Stimulated activated CD4-positive, alpha-beta T cell treated with anti-CD3 and anti-CD28 coated beads, TNF-alpha, amount 100 ng/mL, for 48 hours (primary cell): Measurements from ENCODE around the gene LRR1.
"Not testable (repeated sequence)": the region's sequence is repeated elsewhere in the genome, so short reads cannot be mapped to it uniquely, and the experiment has no call there.

Experiments
- DNase-seq, 3 donors: peaks; one replicate each; pipeline ENCODE4 v3.0.0-alpha.2; 2020; ENCODE audit warnings: low read depth in 3 of 3

The LRR1 gene

DNA sequence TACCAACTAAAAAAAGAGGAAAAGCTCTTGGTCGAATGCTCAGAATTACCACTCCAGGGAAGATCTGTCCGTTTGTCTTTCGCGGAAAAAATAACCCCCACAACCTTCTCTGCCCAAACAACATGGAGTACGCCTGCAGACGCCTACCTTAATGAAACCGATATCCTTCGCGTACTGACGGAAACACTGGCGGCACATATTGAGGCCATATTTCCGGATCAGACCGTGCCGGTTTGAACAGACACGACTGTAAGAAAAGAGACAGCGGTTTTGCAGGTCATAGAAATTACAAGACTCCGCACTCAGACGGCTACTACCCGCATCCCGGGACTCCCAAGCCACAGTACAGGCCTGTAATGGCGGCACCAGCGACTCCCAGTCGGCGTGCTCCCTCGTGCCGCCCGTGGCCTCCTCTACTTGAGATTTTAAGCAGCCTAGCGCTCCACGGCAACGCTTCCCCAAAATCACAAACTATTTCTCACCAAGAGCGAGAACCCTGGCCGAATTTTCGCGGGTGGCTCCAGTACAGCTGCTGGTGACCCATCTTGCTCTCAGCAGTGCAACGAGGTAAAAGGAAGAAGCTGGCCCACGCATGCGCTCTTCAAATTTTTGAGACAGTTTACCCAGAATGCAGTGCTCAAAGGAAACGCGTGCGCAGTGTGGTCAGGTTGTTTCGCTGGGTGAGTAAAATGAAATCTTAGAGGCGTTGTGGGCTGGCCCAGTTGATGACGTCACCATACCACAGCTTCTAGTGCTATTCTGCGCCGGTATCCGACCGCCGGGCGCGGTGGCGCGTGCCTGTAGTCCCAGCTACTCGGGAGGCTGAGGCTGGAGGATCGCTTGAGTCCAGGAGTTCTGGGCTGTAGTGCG, 12.7 kb upstream of the LRR1 start, which contains the start of gene RPS29:
Gene RPS29 (minus strand): TSS at position 578 of the 870 bp plus-strand sequence. CDS start 34 bp downstream, at position 544.
- peak; percentile 91 to 98 (median 98) for DNase-seq

GRCh38 chr14:49586673-49587460, 11.9 kb upstream of the LRR1 start:
- peak in 2 of 3 donors; percentile 37 to 44 for DNase-seq

GRCh38 chr14:49589387-49589786, 9.4 kb upstream of the LRR1 start:
- no peak for DNase-seq

DNA sequence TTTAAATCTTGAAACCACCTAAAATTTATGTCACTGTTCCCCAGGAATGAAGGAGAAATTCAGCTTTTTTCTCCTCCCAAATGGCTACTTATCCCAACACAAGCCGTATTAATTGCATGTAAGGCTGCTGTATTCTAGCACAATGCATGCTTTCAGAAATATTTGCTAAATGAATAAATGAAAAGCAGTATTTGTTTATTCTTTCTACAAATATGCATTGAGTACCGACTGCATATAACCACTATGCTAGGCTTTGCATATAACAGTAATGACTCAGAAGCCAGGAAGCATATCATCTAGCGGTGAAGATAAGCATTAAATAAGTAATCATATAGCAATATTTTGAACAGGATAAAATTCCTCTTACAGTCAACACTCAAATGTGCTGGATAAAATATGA, 5.7 kb upstream of the LRR1 start:
- DNase-seq = no peak

DNA sequence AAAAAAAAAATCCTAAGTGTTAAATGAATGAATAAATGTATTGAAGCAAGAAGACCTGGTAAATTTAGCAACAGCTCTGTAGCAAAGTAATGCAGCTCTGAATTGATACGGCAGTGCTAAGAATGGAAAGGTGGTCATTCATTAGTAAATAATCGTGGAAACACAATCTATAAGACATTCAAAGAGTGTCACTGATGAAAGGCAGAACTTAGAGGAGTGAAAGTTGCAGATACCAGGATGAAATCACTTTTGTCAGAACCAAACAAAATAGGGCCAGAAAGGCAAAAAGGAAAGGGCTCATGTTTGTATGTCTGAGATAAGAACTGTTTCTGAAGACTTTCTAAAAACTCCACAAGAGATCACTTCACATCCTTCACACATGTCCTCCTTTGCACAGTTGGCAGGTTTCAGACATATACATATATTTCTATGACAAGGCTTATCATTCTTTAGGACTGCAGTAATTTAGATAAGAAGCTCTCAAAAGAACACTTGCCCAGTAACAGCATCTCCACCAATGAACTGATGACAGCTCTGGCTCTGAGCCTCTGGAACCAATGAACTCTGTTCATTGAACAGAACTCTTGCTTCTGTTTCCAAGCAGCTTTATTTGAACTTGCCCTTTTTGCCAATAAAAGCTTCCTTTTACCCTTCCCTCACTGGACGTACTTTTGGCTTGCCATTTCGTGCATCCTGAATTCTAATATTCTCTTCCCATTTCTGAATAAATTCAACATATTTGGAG, 4.2 kb upstream of the LRR1 start:
- DNase-seq = no peak

DNA sequence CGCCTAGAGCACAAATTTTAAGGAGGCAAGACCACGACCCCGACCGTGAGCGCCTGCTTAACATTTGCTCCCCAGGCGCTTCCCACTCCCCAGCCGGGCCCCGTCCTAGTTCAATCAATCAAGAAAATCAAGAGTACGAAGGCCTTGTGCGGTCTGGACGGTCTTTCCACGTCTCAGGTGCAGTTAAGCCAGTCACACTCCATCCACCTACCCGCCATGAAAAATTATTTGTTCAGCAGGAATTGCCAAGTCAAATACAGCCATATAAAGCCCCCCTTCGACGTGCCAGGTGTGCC, 603 bp upstream of the LRR1 start:
- DNase-seq = no peak

DNA sequence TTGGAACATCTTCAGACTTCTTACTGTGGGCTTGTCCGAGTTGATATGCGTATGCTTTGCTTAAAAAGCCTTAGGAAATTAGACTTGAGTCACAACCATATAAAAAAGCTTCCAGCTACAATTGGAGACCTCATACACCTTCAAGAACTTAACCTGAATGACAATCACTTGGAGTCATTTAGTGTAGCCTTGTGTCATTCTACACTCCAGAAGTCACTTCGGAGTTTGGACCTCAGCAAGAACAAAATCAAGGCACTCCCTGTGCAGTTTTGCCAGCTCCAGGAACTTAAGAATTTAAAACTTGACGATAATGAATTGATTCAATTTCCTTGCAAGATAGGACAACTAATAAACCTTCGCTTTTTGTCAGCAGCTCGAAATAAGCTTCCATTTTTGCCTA, 8.8 kb downstream of the LRR1 start:
- no peak for DNase-seq

DNA sequence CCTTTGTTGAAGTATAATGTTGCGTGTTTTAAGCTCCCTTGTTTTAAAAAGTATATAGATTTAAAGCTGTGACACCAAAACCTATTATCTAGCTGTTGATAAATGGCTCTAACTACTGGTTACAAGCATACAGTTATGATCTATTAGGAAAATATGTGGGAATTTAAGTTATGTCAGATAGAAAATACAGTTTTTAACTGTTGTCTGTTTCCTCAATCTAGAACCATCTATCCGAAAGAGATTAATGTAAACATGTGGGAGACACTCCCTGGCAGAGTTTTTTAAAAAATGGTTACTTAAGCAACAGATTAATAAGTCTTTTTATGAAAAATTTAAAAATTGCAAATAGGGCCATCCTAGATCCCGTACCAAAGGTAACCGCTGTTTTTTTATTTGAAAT, 13.5 kb downstream of the LRR1 start:
- DNase-seq = no peak

DNA sequence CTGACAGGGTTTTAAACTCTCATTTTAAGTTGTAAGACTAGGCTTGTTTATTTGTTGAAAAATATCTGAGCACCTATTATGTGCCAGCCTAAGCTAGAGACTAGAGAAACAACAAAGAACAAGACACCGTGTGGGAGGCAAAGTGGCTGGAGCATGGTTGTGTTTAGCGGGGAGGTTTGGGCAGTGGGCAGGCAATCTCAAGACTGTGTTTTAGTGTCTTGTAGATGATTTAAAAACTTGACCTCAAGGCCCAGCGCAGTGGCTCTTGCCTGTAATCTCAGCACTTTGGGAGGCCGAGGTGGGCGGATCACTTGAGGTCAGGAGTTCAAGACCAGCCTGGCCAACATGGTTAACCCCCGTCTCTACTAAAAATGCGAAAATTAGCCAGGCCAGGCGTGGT, 13.9 kb downstream of the LRR1 start:
- no peak for DNase-seq

DNA sequence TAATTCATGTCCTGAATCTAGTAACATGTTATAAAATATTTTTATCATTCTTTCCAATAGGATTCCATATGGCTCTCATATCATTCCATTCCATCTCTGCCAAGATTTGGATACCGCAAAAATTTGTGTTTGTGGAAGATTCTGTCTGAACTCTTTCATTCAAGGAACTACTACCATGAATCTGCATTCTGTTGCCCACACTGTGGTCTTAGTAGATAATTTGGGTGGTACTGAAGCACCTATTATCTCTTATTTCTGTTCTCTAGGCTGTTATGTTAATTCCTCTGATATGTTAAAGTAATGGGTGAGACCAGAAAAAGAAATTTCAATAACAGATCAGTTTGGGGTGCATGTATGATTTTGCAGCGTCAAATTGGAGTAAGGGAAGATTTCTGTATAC, 15.5 kb downstream of the LRR1 start:
- no peak for DNase-seq

GRCh38 chr14:49615776-49616175, 17.0 kb downstream of the LRR1 start:
- DNase-seq = no peak

GRCh38 chr14:49617852-49618519, 19.2 kb downstream of the LRR1 start:
- DNase-seq = no peak

DNA sequence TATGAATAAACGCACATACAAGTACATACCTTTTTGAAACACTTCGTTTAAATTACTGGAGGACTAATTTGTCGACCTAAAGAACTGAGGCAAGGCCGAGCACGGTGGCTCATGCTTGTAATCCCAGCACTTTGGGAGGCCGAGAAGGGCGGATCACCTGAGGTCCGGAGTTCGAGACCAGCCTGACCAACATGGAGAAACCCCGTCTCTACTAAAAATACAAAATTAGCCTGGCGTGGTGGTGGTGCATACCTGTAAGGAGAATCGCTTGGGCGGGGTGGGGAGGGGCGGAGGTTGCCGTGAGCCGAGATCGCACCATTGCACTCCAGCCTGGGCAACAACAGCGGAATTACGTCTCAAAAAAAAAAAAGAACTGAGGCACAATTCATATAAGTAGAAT, 20.5 kb downstream of the LRR1 start:
- not testable (repeated sequence) for DNase-seq

DNA sequence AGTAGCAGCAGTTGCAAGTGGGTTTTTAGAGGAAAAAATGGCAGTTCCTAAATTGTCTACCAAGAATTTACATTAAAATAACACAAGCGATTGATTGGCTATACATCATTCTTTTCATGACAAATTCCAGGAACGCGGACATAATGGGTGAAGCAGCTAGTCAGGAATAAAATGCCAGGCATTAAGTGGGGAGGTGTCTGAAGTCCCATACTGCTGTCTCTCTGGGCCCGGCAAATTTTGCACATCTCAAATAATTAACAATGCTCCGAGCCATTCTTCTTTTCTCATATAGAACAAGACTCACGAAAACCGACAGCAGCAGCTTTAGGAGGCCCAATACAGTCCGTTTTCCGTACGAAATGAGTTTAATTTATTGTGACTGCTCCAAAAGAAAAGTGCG, 21.0 kb downstream of the LRR1 start:
- no peak for DNase-seq

GRCh38 chr14:49620182-49621113, 21.7 kb downstream of the LRR1 start, which contains the start of the genes MGAT2 and RPL36AL:
Gene MGAT2 (plus strand): TSS chr14:49620799. CDS start chr14:49621269, 470 bp downstream.
Gene RPL36AL (minus strand): TSS chr14:49620626. CDS start chr14:49619104, 1,522 bp downstream.
- DNase-seq = peak; percentile 89 to 92 (median 90)

DNA sequence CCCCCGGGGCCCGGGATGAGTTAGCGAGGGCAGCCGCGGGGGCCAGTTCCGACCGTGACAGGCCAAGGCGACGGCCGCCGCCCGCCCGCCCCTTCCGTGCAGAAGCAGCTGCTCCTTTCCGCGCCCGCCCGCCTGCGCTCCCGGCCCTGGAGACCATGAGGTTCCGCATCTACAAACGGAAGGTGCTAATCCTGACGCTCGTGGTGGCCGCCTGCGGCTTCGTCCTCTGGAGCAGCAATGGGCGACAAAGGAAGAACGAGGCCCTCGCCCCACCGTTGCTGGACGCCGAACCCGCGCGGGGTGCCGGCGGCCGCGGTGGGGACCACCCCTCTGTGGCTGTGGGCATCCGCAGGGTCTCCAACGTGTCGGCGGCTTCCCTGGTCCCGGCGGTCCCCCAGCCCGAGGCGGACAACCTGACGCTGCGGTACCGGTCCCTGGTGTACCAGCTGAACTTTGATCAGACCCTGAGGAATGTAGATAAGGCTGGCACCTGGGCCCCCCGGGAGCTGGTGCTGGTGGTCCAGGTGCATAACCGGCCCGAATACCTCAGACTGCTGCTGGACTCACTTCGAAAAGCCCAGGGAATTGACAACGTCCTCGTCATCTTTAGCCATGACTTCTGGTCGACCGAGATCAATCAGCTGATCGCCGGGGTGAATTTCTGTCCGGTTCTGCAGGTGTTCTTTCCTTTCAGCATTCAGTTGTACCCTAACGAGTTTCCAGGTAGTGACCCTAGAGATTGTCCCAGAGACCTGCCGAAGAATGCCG, 22.6 kb downstream of the LRR1 start:
- peak in 2 of 3 donors; percentile 45 to 55 for DNase-seq

DNA sequence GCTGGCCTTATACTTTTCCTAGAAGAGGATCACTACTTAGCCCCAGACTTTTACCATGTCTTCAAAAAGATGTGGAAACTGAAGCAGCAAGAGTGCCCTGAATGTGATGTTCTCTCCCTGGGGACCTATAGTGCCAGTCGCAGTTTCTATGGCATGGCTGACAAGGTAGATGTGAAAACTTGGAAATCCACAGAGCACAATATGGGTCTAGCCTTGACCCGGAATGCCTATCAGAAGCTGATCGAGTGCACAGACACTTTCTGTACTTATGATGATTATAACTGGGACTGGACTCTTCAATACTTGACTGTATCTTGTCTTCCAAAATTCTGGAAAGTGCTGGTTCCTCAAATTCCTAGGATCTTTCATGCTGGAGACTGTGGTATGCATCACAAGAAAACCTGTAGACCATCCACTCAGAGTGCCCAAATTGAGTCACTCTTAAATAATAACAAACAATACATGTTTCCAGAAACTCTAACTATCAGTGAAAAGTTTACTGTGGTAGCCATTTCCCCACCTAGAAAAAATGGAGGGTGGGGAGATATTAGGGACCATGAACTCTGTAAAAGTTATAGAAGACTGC, 23.4 kb downstream of the LRR1 start:
- no peak for DNase-seq

DNA sequence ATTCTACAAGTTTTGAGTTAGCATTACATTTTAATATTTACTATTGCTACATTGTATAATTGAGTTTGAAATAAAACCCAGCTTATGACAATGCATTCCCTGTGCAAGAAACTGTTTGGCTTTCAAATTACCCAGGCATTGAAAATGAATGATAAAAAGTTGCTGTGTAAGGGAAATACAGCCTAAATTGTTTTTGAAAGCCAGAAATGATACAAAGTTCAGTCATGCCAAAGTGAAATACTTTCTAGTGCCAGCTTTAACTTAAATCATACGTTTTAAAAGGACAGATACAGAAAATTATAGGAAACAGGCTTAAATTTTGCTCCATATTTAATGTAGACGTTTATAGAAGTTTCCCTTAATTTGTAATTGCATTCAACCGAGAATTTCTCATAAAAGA, 24.6 kb downstream of the LRR1 start:
- no peak for DNase-seq
